Ovary (tissue), 3 donors: Measurements from ENCODE around the gene RPTOR.

Source experiments
- CTCF ChIP-seq, 3 donors: fragments of 450-650 bp in 2 of 3; fragments of 200-600 bp in 1 of 3; IDR thresholded peaks; one replicate each; pipeline versions ENCODE4 v1.5.1 to v1.8.0; 2016 to 2022; ENCODE audit warnings: antibody characterized with exemption in 3 of 3, mild to moderate bottlenecking in 1 of 3
- EP300 ChIP-seq: sonication (generic); formaldehyde crosslinking; IDR thresholded peaks from one replicate; pipeline ENCODE4 v1.6.1; 2017; ENCODE audit warnings: antibody characterized with exemption
- POLR2A ChIP-seq: fragments of 450-650 bp; IDR thresholded peaks from one replicate; pipeline ENCODE4 v1.6.1; 2017; ENCODE audit warnings: antibody characterized with exemption, mild to moderate bottlenecking, moderate library complexity
- donor health status: DM: no; HTN: no; CAD: no.

DNA sequence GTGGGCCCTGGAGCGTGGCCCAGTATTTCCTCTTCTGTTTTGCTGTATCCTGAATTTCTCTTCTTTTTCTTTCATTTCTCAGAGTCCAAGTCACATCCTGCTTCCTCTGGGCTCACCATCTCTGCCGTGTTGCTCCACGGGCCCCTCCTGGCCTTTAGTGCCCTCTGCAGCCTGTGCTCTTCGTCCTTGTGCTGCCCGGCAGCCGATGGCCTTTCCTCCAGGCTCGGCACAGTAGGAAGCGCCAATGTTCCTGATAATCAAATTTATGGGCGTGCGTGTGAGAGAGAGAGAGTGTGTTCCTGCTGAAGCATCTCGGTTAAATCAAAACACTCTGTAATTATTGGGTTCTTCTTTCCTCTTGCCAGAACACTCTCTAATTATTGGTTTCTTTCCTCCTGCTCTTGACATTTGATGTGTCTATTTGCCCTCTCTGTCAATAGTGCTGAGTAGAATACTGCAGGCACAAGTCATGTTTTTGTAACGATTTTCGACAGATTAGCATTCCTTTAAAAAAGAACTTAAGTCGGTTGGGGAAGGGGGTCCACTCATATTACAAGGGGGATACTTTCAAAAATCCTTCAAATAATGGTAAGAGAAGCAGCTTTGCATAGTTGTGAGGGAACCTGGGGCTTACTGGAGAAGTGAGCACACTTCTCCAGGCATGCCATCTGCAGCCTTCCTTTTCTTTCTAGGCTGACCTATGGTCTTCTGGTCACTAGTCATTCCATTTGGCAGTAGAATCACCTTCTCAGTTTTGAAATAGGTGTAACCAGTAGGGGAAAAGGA, 126.6 kb downstream of the RPTOR start:
- TF ChIP-seq CTCF (IDR thresholded peaks at IDR 0.05) = no peak
- TF ChIP-seq EP300 = no peak
- TF ChIP-seq POLR2A = no peak
